ENCODE results near the gene LRRC4C.

GRCh38 chr11:40340911-40341310, 1118.5 kb downstream of the LRRC4C start:
- TF ChIP-seq POLR2AphosphoS5 (IDR thresholded peaks at IDR 0.05; ENCODE audit: low read depth, low read length): no peak
- TF ChIP-seq POLR2A (IDR thresholded peaks at IDR 0.05; ENCODE audit: low read depth, low read length): no peak
- no peak for TF ChIP-seq TAF1 (IDR thresholded peaks at IDR 0.05; ENCODE audit: borderline replicate concordance, low read depth, low read length)

Data from GM12892 (cell line).